ENCODE results near the gene BRIP1.
A peak's percentile ranks its signal among the peaks of the same experiment; 100 is the strongest.
"Not testable (repeated sequence)": the region's sequence is repeated elsewhere in the genome, so short reads cannot be mapped to it uniquely, and the experiment has no call there.

BRIP1 gene

DNA sequence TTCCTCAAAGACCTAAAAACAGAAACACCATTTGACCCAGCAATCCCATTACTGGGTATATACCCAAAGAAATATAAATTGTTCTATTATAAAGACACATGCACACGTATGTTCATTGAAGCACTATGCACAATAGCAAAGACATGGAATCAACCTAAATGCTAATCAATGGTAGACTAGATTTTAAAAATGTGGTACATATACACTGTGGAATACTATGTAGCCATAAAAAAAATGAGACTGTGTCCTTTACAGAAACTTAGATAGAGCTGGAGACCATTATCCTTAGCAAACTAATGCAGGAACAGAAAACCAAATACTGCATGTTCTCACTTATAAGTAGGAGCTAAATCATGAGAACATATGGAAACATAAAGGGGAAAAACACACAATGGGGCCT lies 36.5 kb downstream of the BRIP1 start:
- not testable (repeated sequence) for DNase-seq

DNA sequence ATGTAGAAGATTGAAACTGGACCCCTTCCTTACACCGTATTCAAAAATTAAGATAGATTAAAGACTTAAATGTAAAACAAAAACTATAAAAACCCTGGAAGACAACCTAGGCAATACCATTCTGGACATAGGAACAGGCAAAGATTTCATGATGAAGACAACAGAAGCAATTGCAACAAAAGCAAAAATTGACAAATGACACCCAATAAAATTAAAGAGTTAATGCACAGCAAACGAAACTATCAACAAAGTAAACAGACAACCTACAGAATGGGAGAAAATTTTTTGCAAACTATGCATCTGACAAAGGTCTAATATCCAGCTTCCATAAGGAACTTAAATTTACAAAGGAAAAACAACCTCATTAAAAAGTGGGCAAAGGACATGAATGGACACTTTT lies 37.1 kb downstream of the BRIP1 start:
- not testable (repeated sequence) for DNase-seq

DNA sequence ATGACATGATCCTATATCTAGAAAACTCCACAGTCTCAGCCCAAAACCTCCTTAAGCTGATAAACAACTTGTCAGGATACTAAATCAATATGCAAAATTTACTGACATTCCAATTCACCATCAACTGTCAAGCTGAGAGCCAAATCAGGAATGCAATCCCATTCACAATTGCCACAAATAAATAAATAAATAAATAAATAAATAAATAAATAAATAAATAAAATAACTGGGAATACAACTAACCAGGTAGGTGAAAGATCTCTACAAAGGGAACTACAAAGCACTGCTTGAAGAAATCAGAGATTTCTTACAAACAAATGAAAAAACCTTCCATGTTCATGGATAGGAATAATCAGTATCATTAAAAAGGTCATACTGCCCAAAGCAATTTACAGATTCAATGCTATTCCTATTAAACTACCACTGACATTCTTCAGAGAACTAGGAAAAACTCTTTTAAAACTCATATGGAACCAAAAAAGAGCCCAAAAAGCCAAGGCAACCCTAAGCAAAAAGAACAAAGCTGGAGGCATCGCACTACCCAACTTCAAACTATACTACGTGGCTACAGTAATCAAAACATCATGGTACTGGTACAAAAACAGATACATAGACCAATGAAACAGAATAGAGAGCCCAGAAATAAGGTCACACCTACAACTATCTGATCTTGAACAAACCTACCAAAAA lies 37.7 kb downstream of the BRIP1 start:
- no peak for DNase-seq

DNA sequence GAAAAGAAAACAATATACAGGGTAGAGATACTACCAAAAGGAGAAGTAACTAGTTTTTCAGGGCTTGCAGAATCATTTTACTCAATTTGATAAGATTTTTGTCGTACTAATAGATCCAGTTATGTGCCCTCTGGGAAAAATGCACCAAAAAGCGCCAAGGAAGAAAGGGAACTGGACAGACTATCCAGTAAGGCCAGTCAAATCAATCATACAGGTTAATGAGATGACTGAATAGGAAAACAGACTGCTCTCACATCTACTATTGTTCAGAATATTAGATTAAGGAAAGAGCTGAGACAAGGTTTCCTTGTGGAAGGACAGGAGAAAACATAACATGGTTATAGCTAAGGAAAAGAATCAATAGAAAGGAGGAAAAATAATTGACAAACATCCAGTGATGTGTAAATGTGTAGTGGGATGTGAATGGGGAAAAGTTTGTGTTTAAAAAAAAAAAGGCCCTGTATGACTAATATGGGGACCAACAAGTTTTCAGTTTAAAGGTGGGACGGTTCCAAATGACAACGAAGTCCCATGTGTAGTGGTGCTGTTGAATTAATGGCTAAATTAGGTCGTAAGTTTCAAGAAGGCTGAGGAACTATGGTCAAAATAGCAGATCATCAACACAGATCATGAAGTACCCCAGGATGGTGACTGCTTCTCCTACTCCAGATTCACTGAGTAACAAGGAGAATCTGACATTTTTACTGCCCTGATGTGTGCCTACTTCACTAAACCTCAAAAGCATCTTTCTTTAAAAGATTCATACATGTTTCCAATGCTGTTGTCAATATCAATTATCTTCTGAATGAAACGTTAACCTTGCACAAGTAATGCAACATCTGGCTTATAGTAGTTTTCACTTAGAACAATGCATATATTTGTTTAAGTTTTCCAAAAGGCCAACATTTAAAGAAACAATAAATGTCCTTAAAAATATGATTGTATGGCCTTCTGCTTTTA lies 40.7 kb downstream of the BRIP1 start:
- no peak for DNase-seq

GRCh38 chr17:61821655-61822054 lies 41.7 kb downstream of the BRIP1 start:
- DNase-seq: no peak

DNA sequence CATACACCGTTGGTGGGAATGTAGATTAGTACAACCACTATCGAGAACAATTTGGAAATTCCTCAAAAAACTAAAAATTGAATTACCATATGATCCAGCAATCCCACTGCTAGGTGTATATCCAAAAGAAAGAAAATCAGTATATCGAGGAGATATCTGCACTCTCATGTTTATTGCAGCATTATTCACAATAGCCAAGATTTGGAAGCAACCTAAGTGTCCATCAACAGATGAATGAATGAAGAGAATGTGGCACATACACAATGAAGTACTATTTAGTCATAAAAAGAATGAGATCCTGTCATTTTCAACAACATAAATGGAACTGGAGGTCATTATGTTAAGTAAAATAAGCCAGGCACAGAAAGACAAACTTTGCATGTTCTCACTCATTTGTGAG lies 44.1 kb downstream of the BRIP1 start:
- not testable (repeated sequence) for DNase-seq

- DNase-seq: no peak
Observed at GRCh38 chr17:61818225-61818624, 45.1 kb downstream of the BRIP1 start.

GRCh38 chr17:61817452-61817851 lies 45.9 kb downstream of the BRIP1 start:
- no peak for DNase-seq

DNA sequence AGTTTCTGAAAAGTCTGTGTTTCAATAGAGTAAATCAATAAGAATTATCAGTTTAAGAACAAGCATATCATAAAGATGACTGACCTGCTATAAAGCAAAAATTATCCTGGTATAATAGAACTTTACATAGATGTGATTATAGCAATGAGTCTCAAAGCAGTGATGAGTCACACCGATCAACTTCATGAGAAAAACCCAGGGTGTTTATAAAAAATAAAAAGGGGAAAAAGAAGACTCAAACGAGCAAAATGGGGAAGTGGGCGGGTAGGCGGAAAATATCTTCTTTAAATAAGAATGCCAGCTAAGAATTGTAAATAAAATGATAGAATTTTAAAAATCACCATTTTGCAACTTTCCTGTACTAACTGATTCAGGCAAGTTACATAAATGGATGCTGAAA lies 46.8 kb downstream of the BRIP1 start:
- DNase-seq: no peak

- peak; percentile 44 to 63 for DNase-seq
Observed at GRCh38 chr17:61815863-61816503, 47.3 kb downstream of the BRIP1 start.

DNA sequence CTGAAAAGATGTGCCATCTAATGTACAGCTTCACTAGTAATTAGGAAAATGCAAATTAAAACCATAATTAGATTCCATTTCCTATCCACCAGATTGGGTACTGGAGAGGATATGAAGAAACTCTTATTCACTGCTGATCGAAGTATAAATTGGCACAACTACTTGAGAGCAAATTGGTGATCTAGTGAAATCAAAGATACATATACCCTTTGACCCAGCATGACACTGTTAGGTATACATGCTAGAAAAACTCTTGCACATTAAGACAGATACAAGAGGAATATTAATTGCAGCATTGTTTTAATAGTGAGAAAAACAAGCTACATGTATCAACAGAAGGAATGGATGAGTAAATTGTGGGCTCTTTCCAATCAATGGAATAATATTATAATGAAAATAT lies 48.8 kb downstream of the BRIP1 start:
- no peak for DNase-seq

DNA sequence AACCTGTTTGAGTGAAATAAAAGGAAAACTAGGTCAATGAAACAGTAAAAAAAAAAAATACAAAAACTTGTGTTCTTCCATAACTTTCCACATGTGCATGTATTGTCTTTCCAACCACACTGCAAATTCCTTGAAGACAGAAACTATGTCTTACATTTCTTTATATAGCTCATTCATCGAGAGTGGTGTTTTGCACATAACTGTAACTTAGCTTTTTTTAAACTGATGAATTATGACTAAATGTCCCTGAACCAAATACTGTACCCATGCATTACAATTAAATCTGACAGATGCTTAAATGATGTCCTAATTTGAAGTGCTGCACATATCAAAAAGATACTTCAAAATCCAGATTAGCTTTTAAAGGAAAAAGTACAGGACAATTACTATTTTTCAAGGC lies 50.1 kb downstream of the BRIP1 start:
- no peak for DNase-seq

DNA sequence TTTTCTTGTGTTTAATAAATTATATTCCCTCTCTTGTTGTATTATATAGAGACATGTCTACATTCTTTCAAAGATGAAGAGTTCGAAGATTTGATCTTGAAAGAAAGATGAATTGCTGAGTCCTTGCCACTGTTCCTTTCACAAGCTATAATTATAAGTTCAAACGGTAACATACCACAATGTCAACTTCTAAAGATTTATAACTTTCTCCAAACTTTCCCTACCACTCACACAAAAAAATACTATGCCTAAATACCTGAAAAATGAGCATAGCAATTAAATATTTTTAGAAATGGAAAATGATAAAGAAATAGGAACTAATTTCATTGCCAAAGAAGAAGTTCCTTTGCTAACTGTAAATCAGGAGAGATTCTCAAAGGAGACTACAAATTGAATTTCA lies 50.6 kb downstream of the BRIP1 start:
- no peak for DNase-seq

GRCh38 chr17:61809816-61810392 lies 53.4 kb downstream of the BRIP1 start:
- DNase-seq: peak; percentile 72 to 75

GRCh38 chr17:61808442-61808841 lies 54.9 kb downstream of the BRIP1 start:
- no peak for DNase-seq

GRCh38 chr17:61806936-61807335 lies 56.4 kb downstream of the BRIP1 start:
- no peak for DNase-seq

- DNase-seq: peak; percentile 54 to 57
Observed at GRCh38 chr17:61806081-61806828, 57.1 kb downstream of the BRIP1 start.

DNA sequence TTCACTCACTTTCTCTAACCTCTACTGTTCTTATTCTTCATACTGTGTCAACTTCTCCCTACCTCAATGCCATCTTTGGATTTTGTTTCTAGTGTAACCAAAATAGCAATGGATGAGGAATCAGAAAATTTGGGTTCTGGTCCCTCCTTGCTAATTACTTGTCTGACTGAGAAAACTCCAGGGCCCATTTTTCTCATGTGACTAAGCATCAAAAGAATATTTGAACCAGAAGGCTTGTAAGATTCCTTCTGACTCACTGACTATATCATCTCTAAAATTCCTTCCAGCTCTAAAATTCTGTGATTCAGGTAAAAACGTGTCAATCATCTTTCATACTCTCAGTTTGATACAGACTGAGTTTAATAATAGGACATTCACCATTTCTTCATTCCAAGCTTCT lies 57.9 kb downstream of the BRIP1 start:
- DNase-seq: no peak

DNA sequence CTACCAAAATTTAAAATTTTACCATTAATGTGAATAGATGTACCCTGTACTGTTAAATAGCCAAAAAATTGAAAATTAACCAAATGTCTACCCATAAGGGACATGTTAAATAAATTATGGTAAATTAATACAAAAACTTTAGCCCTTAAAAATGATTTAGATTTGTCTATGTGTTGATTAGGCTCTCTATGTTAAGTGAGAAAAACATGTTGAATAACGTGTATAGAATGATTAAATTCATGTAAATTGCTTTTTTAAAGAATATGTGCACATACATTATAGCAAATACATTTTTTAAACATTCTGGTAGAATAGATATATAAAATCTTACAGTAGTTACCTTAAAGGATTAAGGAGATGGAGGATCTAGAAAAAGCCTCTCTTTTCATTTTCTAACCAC lies 59.5 kb downstream of the BRIP1 start:
- DNase-seq: no peak

GRCh38 chr17:61803216-61803615 lies 60.1 kb downstream of the BRIP1 start:
- DNase-seq: no peak

DNA sequence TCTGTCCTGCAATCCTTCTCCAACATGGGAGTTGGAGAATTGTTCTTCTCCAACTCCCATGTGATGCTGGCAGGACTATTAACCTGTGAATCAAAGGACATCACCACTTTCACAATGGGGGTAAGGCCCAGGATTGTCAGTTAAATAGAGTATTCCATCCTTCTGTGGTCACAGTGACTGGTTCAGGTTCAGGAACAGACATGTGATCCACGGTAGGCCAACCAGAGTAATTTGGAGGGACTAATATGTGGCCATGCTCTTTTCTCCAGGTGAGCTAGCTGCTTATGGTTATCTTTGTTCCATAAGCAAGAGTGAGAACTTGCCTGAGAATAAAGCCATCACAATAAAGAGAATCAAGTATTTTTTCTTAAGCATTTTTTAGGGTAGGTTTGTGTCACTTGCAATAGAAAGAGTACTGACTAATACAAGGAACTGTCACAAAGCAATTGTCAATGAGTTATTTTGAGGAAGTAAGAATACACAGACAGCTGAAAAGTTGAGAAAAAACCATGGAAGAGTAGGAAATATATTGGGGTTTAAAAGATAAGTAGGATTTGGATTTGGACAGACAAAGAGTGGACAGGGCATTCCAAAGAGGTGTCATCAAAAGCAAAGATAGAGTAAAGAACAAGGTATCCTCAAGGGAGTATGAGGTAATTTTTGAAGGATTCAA lies 63.4 kb downstream of the BRIP1 start:
- DNase-seq: no peak

DNA sequence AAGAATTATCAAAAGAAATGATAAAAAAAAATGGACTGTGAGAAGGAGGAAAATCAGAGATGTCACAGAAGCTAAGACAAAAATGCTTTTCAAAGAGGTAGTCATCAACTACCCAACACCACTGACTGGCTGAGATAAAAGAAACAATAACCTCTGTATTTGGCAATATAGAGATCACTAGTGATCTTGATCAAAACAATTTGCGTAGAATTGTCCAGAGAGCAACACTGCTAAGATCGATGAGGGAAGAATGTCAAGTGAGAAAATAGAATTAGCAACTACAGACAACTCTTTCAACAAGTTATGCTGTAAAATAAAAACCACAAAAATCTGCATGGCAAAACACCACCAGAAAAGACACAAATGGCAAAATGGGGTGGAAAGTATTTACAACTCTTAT lies 66.0 kb downstream of the BRIP1 start:
- no peak for DNase-seq

Data from NCI-H1930 (cell line).